Hippocampal formation (tissue), 2 donors: ENCODE measurements around the gene QTRT2.

Experiments
- DNase-seq, 2 donors: peaks; one replicate each; lab custom pipeline; 2025; lab: John Stamatoyannopoulos, UW

QTRT2 gene

GRCh38 chr3:114122027-114122709 lies 65.6 kb downstream of the QTRT2 start:
- no peak for DNase-seq

DNA sequence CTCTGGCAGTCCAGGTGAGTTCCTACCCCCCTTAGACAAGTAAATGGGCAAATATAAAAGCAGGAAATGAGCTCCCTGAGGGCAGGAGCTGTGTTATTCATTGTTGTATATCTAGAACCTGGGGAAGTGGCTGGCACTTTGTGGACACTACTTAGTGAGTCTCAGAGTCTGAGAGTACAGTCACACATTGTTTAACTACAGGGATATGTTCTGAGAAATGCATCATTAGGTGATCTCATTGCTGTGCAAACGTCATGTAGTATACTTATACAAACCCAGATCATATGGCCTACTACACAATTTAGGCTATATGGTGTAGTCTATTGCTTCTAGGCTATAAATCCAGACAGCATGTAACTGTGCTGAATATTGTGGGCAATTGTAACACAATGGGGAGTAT lies 69.9 kb downstream of the QTRT2 start:
- DNase-seq = no peak

DNA sequence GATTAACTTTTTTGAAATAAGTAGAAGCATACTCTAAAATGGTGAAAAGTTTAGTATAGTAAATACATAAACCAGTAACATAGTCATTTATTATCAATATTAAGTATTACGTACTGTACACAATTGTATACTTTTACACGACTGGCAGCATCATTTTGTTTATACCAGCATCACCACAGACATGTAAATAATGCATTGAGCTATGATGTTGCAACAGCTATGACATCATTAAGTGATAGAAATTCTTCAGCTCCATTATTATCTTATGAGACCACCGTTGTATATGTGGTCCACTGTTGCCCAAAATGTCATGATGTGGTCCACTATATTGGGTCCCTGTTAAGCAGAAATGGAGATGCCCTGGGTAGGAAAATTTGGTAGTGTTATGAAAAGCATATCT lies 71.0 kb downstream of the QTRT2 start:
- no peak for DNase-seq

DNA sequence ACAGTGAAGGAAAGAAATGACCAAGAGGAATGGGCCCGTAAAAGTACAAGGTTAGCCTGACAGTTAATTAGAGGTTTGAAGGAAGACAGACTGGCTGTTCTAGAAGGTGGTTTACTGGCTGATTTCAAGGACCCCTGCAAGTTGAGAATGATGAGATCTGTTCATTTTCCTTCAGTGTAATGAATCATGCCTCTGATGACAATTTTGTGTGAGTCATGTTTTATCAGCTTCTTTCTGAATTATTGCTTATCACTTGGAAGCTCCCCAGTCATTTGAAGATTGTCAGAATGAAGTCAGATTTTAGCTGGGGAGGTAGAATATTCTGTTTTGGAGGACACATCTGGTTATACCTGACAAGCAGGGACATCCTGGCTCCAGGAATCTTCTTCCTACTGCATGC lies 71.7 kb downstream of the QTRT2 start:
- no peak for DNase-seq

DNA sequence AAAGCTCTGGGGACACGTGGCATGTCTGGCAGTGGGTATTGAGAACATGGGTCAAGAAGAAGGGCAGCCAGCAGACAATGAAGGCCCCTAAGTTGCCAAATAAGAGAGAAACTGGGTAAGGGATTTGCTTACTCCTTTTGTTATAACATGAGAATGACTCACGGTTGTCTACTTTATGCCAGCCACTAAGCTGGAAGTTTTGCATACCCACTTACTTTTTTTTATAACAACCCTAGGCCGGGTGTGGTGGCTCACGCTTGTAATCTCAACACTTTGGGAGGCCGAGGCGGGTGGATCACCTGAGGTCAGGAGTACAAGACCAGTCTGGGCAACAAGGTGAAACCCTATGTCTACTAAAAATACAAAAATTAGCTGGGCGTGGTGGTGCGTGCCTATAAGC lies 72.3 kb downstream of the QTRT2 start:
- no peak for DNase-seq

DNA sequence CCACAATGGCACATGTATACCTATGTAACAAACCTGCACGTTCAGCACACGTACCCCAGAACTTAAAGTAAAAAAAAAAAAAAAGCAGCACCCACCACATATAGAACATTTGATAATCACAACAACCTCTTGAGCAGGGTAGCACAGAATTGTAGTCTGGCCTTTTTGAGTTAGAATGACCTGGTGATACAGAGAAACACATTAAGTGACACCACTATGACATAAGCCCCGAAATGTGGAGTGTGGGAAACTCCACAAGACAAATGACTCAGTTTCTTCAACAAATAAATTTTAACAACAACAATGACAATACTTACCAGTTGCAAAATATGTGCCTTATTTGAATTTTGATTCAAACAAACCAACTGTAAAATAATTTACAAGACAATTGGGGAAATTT lies 76.0 kb downstream of the QTRT2 start:
- no peak for DNase-seq

DNA sequence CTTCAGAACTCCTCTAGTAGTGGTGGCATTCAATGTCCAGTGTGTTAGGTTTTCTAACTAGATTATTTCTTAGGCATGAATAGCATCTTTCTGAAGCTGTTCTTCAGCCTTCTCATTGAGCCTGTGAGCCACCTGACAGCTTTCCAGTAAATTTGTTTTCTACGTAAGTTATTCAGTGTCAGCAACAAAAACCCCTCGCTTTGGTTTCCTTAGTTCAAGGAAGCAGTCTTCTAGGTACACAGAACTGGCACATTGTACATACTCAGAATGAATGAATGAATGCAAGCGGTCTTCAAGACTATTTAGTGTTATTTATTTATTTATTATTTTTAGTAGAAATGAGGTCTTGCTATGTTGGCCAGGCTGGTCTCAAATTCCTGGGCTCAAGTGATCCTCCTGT lies 77.4 kb downstream of the QTRT2 start:
- DNase-seq = no peak
